ENCODE data around the gene PDGFC. TPM values are rescaled to one million over a fixed set of nuclear protein-coding genes. Genes with fewer than 3 reads are reported as not detected.

The PDGFC gene
- polyA plus RNA-seq, 1 donor (not counting 4 experiments of a cell fraction or from before 2014, with no cell fraction given) = 29.7 TPM

- no peaks in the 10 kb centered on the region for H3K27me3 ChIP-seq (ENCODE audit: control insufficient read depth, extremely low read depth, insufficient read depth, low read length)
- peak; percentile 98 for FAIRE-seq
- H4K20me1 ChIP-seq (ENCODE audit: control insufficient read depth, extremely low read depth, insufficient read depth, low read length) = no peaks in the 10 kb centered on the region
- H3K4me2 ChIP-seq (ENCODE audit: control insufficient read depth, extremely low read depth, insufficient read depth, low read depth, low read length) = peak overlapping the region; percentile 68
- H3K4me1 ChIP-seq (ENCODE audit: control insufficient read depth, extremely low read depth, insufficient read depth, low read length) = peaks cover 64% of the 10 kb centered on the region
- peak overlapping the region; percentile 36 for H3K9ac ChIP-seq (ENCODE audit: control insufficient read depth, extremely low read depth, insufficient read depth, low read length)
- H3K9me1 ChIP-seq (ENCODE audit: control insufficient read depth, extremely low read depth, insufficient read depth, low read length) = no peaks in the 10 kb centered on the region
- peaks cover 76% of the 10 kb centered on the region for H3K79me2 ChIP-seq (ENCODE audit: control insufficient read depth, insufficient read depth, low read length)
- no peak for DNase-seq (ENCODE audit: low read depth, low spot score)
- H3K4me3 ChIP-seq (ENCODE audit: control insufficient read depth in 2 of 3, extremely low read depth in 1 of 3, insufficient read depth in 2 of 3, low read depth in 1 of 3, low read length in 3 of 3) = peak overlapping the region in 1 of 3 experiments; percentile 52
- dilution Hi-C loops (cut with MboI; ENCODE audit: extremely low pct_ligation_motif_present, low sequenced_read_pairs) = no loop called here
- no peaks in the 10 kb centered on the region for H3K9me3 ChIP-seq (ENCODE audit: control insufficient read depth, low read depth, low read length)
- TF ChIP-seq EZH2 (IDR thresholded peaks at IDR 0.05; ENCODE audit: low read length) = no peak
- TF ChIP-seq, protein P1, sequence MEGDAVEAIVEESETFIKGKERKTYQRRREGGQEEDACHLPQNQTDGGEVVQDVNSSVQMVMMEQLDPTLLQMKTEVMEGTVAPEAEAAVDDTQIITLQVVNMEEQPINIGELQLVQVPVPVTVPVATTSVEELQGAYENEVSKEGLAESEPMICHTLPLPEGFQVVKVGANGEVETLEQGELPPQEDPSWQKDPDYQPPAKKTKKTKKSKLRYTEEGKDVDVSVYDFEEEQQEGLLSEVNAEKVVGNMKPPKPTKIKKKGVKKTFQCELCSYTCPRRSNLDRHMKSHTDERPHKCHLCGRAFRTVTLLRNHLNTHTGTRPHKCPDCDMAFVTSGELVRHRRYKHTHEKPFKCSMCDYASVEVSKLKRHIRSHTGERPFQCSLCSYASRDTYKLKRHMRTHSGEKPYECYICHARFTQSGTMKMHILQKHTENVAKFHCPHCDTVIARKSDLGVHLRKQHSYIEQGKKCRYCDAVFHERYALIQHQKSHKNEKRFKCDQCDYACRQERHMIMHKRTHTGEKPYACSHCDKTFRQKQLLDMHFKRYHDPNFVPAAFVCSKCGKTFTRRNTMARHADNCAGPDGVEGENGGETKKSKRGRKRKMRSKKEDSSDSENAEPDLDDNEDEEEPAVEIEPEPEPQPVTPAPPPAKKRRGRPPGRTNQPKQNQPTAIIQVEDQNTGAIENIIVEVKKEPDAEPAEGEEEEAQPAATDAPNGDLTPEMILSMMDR (optimal IDR thresholded peaks at IDR 0.05 in 1 of 3, IDR thresholded peaks at IDR 0.05 in 1 of 3, conservative IDR thresholded peaks at IDR 0.05 in 1 of 3; ENCODE audit: extremely low read depth in 1 of 3, insufficient read depth in 2 of 3, low read length in 3 of 3) = no peak
- H3K36me3 ChIP-seq (ENCODE audit: control insufficient read depth in 2 of 2, extremely low read depth in 1 of 2, insufficient read depth in 2 of 2, low read length in 2 of 2) = no peaks in the 10 kb centered on the region
- no peak overlapping the region for H2AFZ ChIP-seq (ENCODE audit: control insufficient read depth, low read length)
- H3K27ac ChIP-seq (ENCODE audit: control insufficient read depth, insufficient read depth, low read length) = peak overlapping the region; percentile 63
Measured at GRCh38 chr4:156962058-156962358, 9.6 kb downstream of the PDGFC start.

DNA sequence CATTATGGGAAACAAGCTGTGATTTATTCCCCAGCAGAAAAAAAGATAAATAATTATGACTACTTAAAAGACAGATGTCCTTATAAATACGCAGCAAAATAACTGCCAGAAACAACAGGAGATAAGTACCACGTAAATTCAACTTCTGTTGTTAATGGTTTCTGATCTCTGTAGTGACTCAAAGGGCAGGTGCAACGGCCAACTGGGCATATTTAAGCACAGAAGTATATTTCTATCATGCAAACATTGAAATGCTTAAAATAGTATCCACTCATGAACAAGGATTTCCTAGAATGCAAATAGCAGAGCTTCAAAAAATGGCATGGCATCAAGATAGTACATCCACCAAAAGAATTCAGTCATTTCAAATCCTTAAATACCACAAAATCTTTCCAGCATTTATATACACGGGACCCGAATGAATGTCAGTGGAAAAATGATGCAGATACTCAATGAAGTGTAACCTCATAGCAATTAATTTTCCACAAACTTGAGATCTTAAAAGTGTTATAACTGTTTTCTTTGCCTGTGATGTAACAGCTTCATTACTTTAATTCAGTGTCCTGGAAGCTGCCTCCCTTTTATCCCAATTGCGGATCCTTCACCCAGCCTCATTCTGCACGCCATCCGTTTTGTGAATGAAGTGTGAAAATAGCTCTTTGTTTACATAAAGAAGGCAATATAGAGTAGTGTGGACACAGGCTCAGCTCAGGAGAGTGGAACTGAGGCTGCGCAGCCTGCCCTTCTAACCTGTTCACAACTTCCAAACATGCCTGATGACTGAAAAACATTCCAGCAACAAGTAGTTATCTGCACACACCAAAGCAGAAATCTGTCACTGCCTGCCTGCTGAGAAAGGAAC is 10.2 kb downstream of the PDGFC start:
- Histone ChIP-seq H3K4me1 (ENCODE audit: control insufficient read depth, extremely low read depth, insufficient read depth, low read length) (peaks cover 70% of the 10 kb centered on the region), H3K27ac (ENCODE audit: control insufficient read depth, insufficient read depth, low read length) (peak overlapping the region; percentile 63), H3K36me3 (ENCODE audit: control insufficient read depth in 2 of 2, extremely low read depth in 1 of 2, insufficient read depth in 2 of 2, low read length in 2 of 2) (no peaks in the 10 kb centered on the region), H2AFZ (ENCODE audit: control insufficient read depth, low read length) (no peak overlapping the region), H4K20me1 (ENCODE audit: control insufficient read depth, extremely low read depth, insufficient read depth, low read length) (no peaks in the 10 kb centered on the region), H3K9me3 (ENCODE audit: control insufficient read depth, low read depth, low read length) (no peaks in the 10 kb centered on the region), H3K4me3 (ENCODE audit: control insufficient read depth in 2 of 3, extremely low read depth in 1 of 3, insufficient read depth in 2 of 3, low read depth in 1 of 3, low read length in 3 of 3) (peak overlapping the region in 2 of 3 experiments; percentile 33 to 52), H3K9me1 (ENCODE audit: control insufficient read depth, extremely low read depth, insufficient read depth, low read length) (no peaks in the 10 kb centered on the region), H3K79me2 (ENCODE audit: control insufficient read depth, insufficient read depth, low read length) (peaks cover 75% of the 10 kb centered on the region), H3K4me2 (ENCODE audit: control insufficient read depth, extremely low read depth, insufficient read depth, low read depth, low read length) (peak overlapping the region; percentile 68), H3K9ac (ENCODE audit: control insufficient read depth, extremely low read depth, insufficient read depth, low read length) (peak overlapping the region; percentile 36), H3K27me3 (ENCODE audit: control insufficient read depth, extremely low read depth, insufficient read depth, low read length) (no peaks in the 10 kb centered on the region)
- TF ChIP-seq, protein P1 (optimal IDR thresholded peaks at IDR 0.05 in 1 of 3, IDR thresholded peaks at IDR 0.05 in 1 of 3, conservative IDR thresholded peaks at IDR 0.05 in 1 of 3; ENCODE audit: extremely low read depth in 1 of 3, insufficient read depth in 2 of 3, low read length in 3 of 3) = no peak
- TF ChIP-seq EZH2 (IDR thresholded peaks at IDR 0.05; ENCODE audit: low read length) = no peak
- dilution Hi-C loops (cut with MboI; ENCODE audit: extremely low pct_ligation_motif_present, low sequenced_read_pairs) = no loop called here
- DNase-seq (ENCODE audit: low read depth, low spot score) (peak; percentile 66), FAIRE-seq (peak; percentile 32)

All from keratinocyte (primary cell).